ENCODE measurements around the gene PDZK1IP1.

The PDZK1IP1 gene

DNA sequence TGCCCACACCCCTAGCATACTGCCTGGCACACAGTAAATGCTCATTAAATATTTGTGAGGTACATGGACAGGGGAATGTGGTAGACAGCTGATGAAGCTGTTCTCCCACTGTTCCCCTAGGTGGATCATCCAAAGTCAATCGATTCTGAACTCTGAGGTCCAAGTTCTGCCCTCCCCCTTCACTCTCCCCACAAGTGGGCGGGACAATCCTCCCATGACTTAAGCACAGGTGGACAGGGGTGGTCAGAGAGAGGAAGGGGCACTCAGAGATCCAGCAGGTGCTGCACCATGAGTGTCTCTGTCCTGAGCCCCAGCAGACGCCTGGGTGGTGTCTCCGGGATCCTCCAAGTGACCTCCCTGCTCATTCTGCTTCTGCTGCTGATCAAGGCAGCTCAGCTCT, 52.6 kb downstream of the PDZK1IP1 start, which contains the start of gene CYP4A22:
TSS of gene CYP4A22 (plus strand) at position 244 of the 400 bp plus-strand sequence. CDS start at position 289, 45 bp downstream.
- no peak for DNase-seq (ENCODE audit: low spot score)

Measured in kidney tubule cell (primary cell).